ENCODE results near the gene ERGIC1. TPM values are rescaled to one million over a fixed set of nuclear protein-coding genes. Genes with fewer than 3 reads are reported as not detected.

The ERGIC1 gene
- total RNA-seq, 1 donor from 2014 or later = 79.4 TPM

DNA sequence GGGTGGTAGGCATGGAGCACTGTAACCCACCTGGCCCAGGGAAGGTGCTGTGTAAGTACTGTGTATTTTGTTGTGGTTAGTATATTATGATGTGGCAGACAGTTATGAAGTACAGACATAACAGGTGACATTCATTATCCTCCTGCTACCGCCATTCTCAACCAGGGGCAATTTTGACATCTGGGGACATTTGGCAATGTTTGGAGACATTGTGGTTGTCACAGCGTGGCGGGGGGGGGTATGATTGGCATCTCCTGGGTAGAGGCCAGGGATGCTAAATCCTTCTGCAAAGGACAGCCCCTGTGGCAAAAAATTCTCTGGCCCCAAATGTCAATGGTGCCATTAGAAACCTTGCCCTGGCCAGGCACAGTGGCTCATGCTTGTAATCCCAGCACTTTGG, 115.4 kb downstream of the ERGIC1 start:
- Histone ChIP-seq H3K27ac (replicated peaks) (no peak overlapping the region), H3K4me3 (no peak overlapping the region), H3K9me3 (replicated peaks) (no peaks in the 10 kb centered on the region), H3K36me3 (peaks cover 43% of the 10 kb centered on the region), H3K27me3 (ENCODE audit: low read depth) (no peaks in the 10 kb centered on the region), H3K4me1 (peaks cover 11% of the 10 kb centered on the region)
- DNase-seq = no peak
- intact Hi-C loops (cut with micrococcal nuclease) = no loop called here
- TF ChIP-seq CTCF (IDR thresholded peaks at IDR 0.05; ENCODE audit: borderline replicate concordance) = no peak

- Histone ChIP-seq H3K9me3 (replicated peaks) (no peaks in the 10 kb centered on the region), H3K27me3 (ENCODE audit: low read depth) (no peaks in the 10 kb centered on the region), H3K4me3 (no peak overlapping the region), H3K27ac (replicated peaks) (no peak overlapping the region), H3K4me1 (peaks cover 11% of the 10 kb centered on the region), H3K36me3 (peaks cover 37% of the 10 kb centered on the region)
- DNase-seq = no peak
- intact Hi-C loops (cut with micrococcal nuclease) = no loop called here
- TF ChIP-seq CTCF (IDR thresholded peaks at IDR 0.05; ENCODE audit: borderline replicate concordance) = no peak
Observed at GRCh38 chr5:172950176-172950965, 116.3 kb downstream of the ERGIC1 start.

DNA sequence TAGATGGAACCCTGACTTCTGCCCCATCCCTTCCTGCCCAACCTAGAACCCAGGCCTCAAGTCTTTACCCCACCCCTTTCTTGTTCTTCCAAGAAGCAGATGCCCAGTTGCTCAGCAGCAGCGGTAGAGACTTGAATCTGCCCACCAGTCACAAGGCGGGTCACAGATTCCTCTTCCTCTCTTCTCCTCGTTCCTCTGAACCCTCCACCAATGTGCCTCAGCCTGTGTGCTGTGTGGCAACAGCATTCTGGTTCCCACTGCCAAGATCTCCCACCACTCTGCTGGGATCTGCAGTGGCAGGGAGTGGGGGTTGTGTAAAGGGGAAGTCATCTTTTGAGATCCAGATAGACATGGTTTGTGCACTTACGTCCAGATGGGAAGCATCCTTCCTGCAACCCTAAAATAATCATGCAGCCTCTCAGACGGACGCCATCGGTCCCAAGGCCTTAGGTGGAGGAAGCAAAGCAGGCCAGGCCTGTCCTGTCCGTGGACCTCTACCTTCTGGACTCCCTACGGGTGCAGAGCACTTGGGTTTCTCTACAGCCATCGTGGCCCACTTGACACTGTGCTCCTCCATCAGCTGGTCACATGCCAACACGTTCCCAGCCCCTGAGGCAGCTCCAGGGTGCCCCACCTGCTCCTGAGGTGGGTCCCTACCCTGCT, 117.5 kb downstream of the ERGIC1 start:
- intact Hi-C loops (cut with micrococcal nuclease) = no loop called here
- H3K27ac ChIP-seq (replicated peaks) = no peak overlapping the region

GRCh38 chr5:172952034-172952511, 118.0 kb downstream of the ERGIC1 start:
- Histone ChIP-seq H3K9me3 (replicated peaks) (no peaks in the 10 kb centered on the region), H3K4me1 (peaks cover 11% of the 10 kb centered on the region), H3K27ac (replicated peaks) (no peak overlapping the region), H3K4me3 (no peak overlapping the region), H3K36me3 (peaks cover 25% of the 10 kb centered on the region), H3K27me3 (ENCODE audit: low read depth) (no peaks in the 10 kb centered on the region)
- no peak for TF ChIP-seq CTCF (IDR thresholded peaks at IDR 0.05; ENCODE audit: borderline replicate concordance)
- intact Hi-C loops (cut with micrococcal nuclease) = no loop called here
- no peak for DNase-seq

More for the DNA sequence above, 117.5 kb downstream of the ERGIC1 start:
- TF ChIP-seq CTCF (IDR thresholded peaks at IDR 0.05; ENCODE audit: borderline replicate concordance) = no peak
- DNase-seq = no peak
- Histone ChIP-seq H3K4me3 (no peak overlapping the region), H3K36me3 (peaks cover 29% of the 10 kb centered on the region), H3K27me3 (ENCODE audit: low read depth) (no peaks in the 10 kb centered on the region), H3K4me1 (peaks cover 11% of the 10 kb centered on the region), H3K9me3 (replicated peaks) (no peaks in the 10 kb centered on the region)

GRCh38 chr5:172953776-172954675, 120.0 kb downstream of the ERGIC1 start:
- intact Hi-C loops (cut with micrococcal nuclease) = no loop called here
- TF ChIP-seq CTCF (IDR thresholded peaks at IDR 0.05; ENCODE audit: borderline replicate concordance) = no peak
- H3K4me1 ChIP-seq = peaks cover 20% of the 10 kb centered on the region

More at GRCh38 chr5:172953776-172954675, 120.0 kb downstream of the ERGIC1 start:
- Histone ChIP-seq H3K4me3 (no peak overlapping the region), H3K9me3 (replicated peaks) (no peaks in the 10 kb centered on the region), H3K27ac (replicated peaks) (no peak overlapping the region), H3K27me3 (ENCODE audit: low read depth) (no peaks in the 10 kb centered on the region), H3K36me3 (peaks cover 18% of the 10 kb centered on the region)
- no peak for DNase-seq

Measured in left ventricle myocardium inferior (tissue), 1 donor.